PC-3 (cell line): ENCODE data around the gene PSORS1C1. TPM values are rescaled to one million over a fixed set of nuclear protein-coding genes. Genes with fewer than 3 reads are reported as not detected.

Source experiments
- ATAC-seq: fragments of 200-7000 bp; cut with Tn5 transposase; 2 replicates; pipeline ENCODE4 v1.9.1; 2020; ENCODE audit warnings: mild to moderate bottlenecking, moderate library complexity
- BruUV-seq: library from RNA; stranded (reverse); fragments of 400-500 nt; replicated peaks from 2 replicates; lab custom pipeline; 2021; lab: Mats Ljungman, UMichigan
- CTCF ChIA-PET: fragments of 300-600 bp; sonication (Branson Sonifier 250); formaldehyde crosslinking; loops from one replicate; lab custom pipeline; 2022; ENCODE audit warnings: antibody characterized with exemption; lab: Charles Lee
- POLR2A ChIA-PET: fragments of 300-600 bp; sonication (Branson Sonifier 250); formaldehyde crosslinking; loops from one replicate; lab custom pipeline; 2022; ENCODE audit warnings: antibody characterized with exemption; ENCODE audit not compliant: unreplicated experiment; lab: Charles Lee
- DNase-seq: peaks from one replicate; pipeline ENCODE4 v3.0.0-alpha.2; 2015
- H2AFZ ChIP-seq: fragments of 300-600 bp; sonication (generic); 2 replicates; pipeline ENCODE4 v1.6.0; 2016; ENCODE audit warnings: antibody characterized with exemption, low read length
- H3F3A ChIP-seq: fragments of 300-600 bp; sonication (generic); one replicate; pipeline ENCODE4 v1.6.0; 2017; ENCODE audit warnings: antibody characterized with exemption, low read length, control low read depth, mild to moderate bottlenecking; ENCODE audit not compliant: unreplicated experiment
- H3K27ac ChIP-seq: fragments of 300-600 bp; sonication (generic); 2 replicates; pipeline ENCODE4 v1.5.1; 2016; ENCODE audit warnings: mild to moderate bottlenecking, low read length
- H3K27me3 ChIP-seq: fragments of 300-600 bp; sonication (generic); 2 replicates; pipeline ENCODE4 v1.6.1; 2016; ENCODE audit warnings: low read length, mixed read lengths
- H3K36me3 ChIP-seq: fragments of 300-600 bp; sonication (generic); 2 replicates; pipeline ENCODE4 v1.6.1; 2016; ENCODE audit warnings: low read depth, mixed run types, low read length, mixed read lengths
- H3K4me1 ChIP-seq: fragments of 300-600 bp; sonication (generic); 2 replicates; pipeline ENCODE4 v1.5.1; 2016; ENCODE audit warnings: low read length; ENCODE audit not compliant: insufficient read depth
- H3K4me2 ChIP-seq: fragments of 300-600 bp; sonication (generic); 2 replicates; pipeline ENCODE4 v1.6.0; 2016; ENCODE audit warnings: low read length
- H3K4me3 ChIP-seq: fragments of 300-600 bp; sonication (generic); 2 replicates; pipeline ENCODE4 v1.5.1; 2016; ENCODE audit warnings: mild to moderate bottlenecking, low read length, mixed read lengths
- H3K79me2 ChIP-seq: fragments of 300-600 bp; sonication (generic); 2 replicates; pipeline ENCODE4 v1.6.1; 2017; ENCODE audit warnings: low read length, mixed read lengths
- H3K9ac ChIP-seq: fragments of 300-600 bp; sonication (generic); 2 replicates; pipeline ENCODE4 v1.6.0; 2016; ENCODE audit warnings: mild to moderate bottlenecking, low read length
- H3K9me2 ChIP-seq: fragments of 300-600 bp; sonication (generic); replicated peaks from 2 replicates; pipeline ENCODE4 v1.6.1; 2016; ENCODE audit warnings: mixed run types, low read length, mixed read lengths
- H3K9me3 ChIP-seq: fragments of 300-600 bp; sonication (generic); 2 replicates; pipeline ENCODE4 v1.6.1; 2016; ENCODE audit warnings: low read length, mixed read lengths
- H4K20me1 ChIP-seq: fragments of 300-600 bp; sonication (generic); 2 replicates; pipeline ENCODE4 v1.6.1; 2016; ENCODE audit warnings: low read length, mixed read lengths
- EZH2 ChIP-seq: fragments of 300-600 bp; sonication (generic); IDR thresholded peaks from one replicate; pipeline ENCODE4 v1.6.1; 2017; ENCODE audit warnings: antibody characterized with exemption, mild to moderate bottlenecking, low read length; ENCODE audit not compliant: unreplicated experiment
- EZH2phosphoT487 ChIP-seq: fragments of 300-600 bp; sonication (generic); IDR thresholded peaks from 2 replicates; pipeline ENCODE4 v1.6.1; 2018; ENCODE audit warnings: mild to moderate bottlenecking, antibody characterized with exemption, low read length, borderline replicate concordance
- intact Hi-C: fragments of 100-400 bp; cut with micrococcal nuclease; formaldehyde crosslinking; loops from 2 replicates; pipeline ENCODE4 v1.9.0; 2023
- total RNA-seq: library from RNA; depleted of rRNA; stranded (reverse); fragments of >200 nt; gene quantifications from 2 replicates; pipeline ENCODE4 v1.2.3, GENCODE V29; 2014
- TF ChIP-seq, protein P1 (sequence below): fragments of 300-600 bp; sonication (generic); conservative IDR thresholded peaks from 2 replicates; pipeline ENCODE4 v1.5.1; 2017; ENCODE audit warnings: antibody characterized with exemption, low read depth, mild to moderate bottlenecking, low read length

PSORS1C1 gene
- total RNA-seq, 1 experiment from 2014 or later: 2.0 TPM

DNA sequence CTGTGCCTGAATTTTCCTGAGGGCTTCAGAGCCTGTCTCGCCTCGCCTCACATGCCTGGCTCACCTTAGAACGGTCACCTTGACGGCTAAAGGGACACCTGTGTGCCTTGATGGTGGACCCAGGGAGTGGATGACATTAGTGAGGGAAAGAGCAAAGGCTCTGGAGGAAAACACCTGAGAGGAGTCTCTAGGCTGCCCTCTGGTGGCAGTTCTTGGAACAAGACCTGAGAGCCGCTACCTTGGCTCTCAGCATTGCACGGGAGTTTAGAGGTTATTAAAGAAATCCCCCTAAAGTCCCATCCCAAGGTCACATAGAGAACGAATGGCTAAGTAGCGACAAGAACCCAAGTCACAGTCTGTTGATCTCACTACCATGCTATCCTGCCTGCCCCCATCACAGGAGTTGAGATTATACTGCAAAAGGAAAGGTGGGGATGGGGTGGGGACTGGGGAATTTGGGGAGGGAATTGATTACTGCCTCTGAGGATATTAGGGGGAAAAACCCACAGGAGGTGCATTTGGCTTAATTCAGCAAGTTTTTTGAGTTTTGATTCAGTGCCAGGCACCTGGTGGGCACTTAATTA, 13.6 kb downstream of the PSORS1C1 start:
- TF ChIP-seq, protein P1, sequence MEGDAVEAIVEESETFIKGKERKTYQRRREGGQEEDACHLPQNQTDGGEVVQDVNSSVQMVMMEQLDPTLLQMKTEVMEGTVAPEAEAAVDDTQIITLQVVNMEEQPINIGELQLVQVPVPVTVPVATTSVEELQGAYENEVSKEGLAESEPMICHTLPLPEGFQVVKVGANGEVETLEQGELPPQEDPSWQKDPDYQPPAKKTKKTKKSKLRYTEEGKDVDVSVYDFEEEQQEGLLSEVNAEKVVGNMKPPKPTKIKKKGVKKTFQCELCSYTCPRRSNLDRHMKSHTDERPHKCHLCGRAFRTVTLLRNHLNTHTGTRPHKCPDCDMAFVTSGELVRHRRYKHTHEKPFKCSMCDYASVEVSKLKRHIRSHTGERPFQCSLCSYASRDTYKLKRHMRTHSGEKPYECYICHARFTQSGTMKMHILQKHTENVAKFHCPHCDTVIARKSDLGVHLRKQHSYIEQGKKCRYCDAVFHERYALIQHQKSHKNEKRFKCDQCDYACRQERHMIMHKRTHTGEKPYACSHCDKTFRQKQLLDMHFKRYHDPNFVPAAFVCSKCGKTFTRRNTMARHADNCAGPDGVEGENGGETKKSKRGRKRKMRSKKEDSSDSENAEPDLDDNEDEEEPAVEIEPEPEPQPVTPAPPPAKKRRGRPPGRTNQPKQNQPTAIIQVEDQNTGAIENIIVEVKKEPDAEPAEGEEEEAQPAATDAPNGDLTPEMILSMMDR: peak; percentile 83
- no peak for TF ChIP-seq EZH2
- H3F3A ChIP-seq: no peaks in the 10 kb centered on the region
- peaks cover 34% of the 10 kb centered on the region for H3K4me1 ChIP-seq
- no peaks in the 10 kb centered on the region for H3K27me3 ChIP-seq
- H3K9ac ChIP-seq: no peak overlapping the region
- DNase-seq: peak; percentile 85
- no TSS peak for BruUV-seq
- no peak overlapping the region for H2AFZ ChIP-seq
- H4K20me1 ChIP-seq: no peaks in the 10 kb centered on the region
- intact Hi-C loops: loop anchor here (2.0 kb wide), 1 partner anchor 41 kb away; no protein-coding TSS in a partner anchor
- H3K79me2 ChIP-seq: no peaks in the 10 kb centered on the region
- no peaks in the 10 kb centered on the region for H3K36me3 ChIP-seq
- H3K9me2 ChIP-seq: no peaks in the 10 kb centered on the region
- ATAC-seq: peak; percentile 40
- no peak overlapping the region for H3K27ac ChIP-seq
- H3K4me2 ChIP-seq: no peak overlapping the region
- ChIA-PET POLR2A (no interaction called here), CTCF (no interaction called here)
- no peaks in the 10 kb centered on the region for H3K9me3 ChIP-seq
- H3K4me3 ChIP-seq: no peak overlapping the region

DNA sequence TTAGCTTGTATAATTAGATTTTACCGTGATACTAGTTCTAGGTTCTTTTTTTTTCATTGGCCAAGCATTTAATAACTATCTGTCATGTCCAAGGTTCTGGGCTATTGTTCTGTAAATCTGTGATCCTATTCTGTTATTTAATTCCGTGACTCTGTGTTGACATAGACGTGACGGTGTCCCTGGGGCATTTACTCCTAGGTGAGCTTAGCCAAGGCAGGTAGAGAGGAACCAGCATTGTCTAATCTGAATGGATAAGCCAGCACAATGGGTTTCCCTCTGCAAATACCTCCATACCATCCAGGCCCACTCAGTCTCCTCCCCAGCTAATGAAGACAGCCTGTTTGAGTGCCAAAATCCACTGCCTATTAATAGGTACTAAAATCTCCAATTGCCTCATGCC, 14.5 kb downstream of the PSORS1C1 start:
- H2AFZ ChIP-seq: no peak overlapping the region
- H4K20me1 ChIP-seq: no peaks in the 10 kb centered on the region
- no peaks in the 10 kb centered on the region for H3K9me2 ChIP-seq
- no peak overlapping the region for H3K4me2 ChIP-seq
- ChIA-PET CTCF (interaction anchor here (0.5 to 0.6 kb wide), 2 partner anchors 8 to 192 kb away, joined by 3 to 6 read pairs; no protein-coding TSS in a partner anchor), POLR2A (no interaction called here)
- intact Hi-C loops: loop anchor here (2.0 kb wide), 1 partner anchor 42 kb away; no protein-coding TSS in a partner anchor
- no peaks in the 10 kb centered on the region for H3K27me3 ChIP-seq
- no peak overlapping the region for H3K9ac ChIP-seq
- no peak overlapping the region for H3K27ac ChIP-seq
- TF ChIP-seq EZH2 (no peak), EZH2phosphoT487 (no peak)
- TF ChIP-seq, protein P1: no peak
- no peaks in the 10 kb centered on the region for H3K79me2 ChIP-seq
- H3K4me3 ChIP-seq: no peak overlapping the region
- no peaks in the 10 kb centered on the region for H3K36me3 ChIP-seq
- H3K9me3 ChIP-seq: no peaks in the 10 kb centered on the region
- ATAC-seq (no peak), DNase-seq (peak; percentile 64)
- H3K4me1 ChIP-seq: peaks cover 33% of the 10 kb centered on the region
- BruUV-seq: no TSS peak
- no peaks in the 10 kb centered on the region for H3F3A ChIP-seq

DNA sequence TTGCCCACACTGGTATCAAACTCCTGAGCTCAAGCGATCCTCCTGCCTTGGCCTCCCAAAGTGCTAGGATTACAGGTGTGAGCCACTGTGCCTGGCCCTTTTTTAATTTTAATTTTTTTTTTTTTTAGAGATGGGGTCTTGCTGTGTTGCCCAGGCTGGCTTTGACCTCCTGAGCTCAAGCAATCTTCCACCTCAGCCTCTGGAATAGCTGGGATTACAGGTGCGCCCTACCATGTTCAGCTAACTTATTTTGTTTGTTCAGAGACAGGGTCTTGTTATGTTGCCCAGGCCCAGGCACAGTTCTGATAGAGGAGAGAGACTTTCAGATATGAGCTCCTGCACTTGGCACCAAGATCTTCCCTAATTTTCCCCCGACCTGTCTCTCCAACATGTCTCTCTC, 16.2 kb downstream of the PSORS1C1 start:
- no peak overlapping the region for H3K9ac ChIP-seq
- no peak overlapping the region for H3K4me3 ChIP-seq
- peaks cover 18% of the 10 kb centered on the region for H3K4me1 ChIP-seq
- CTCF ChIA-PET: interaction anchor here (1.0 kb wide), 1 partner anchor 62 kb away, joined by 8 read pairs; no protein-coding TSS in a partner anchor
- H4K20me1 ChIP-seq: no peaks in the 10 kb centered on the region
- POLR2A ChIA-PET: no interaction called here
- no TSS peak for BruUV-seq
- no peaks in the 10 kb centered on the region for H3K36me3 ChIP-seq
- DNase-seq: no peak
- H3K27me3 ChIP-seq: no peaks in the 10 kb centered on the region
- intact Hi-C loops: no loop called here
- ATAC-seq: no peak
- TF ChIP-seq, protein P1: no peak
- TF ChIP-seq EZH2phosphoT487 (no peak), EZH2 (no peak)
- no peaks in the 10 kb centered on the region for H3K79me2 ChIP-seq
- no peak overlapping the region for H3K27ac ChIP-seq
- no peaks in the 10 kb centered on the region for H3K9me3 ChIP-seq
- no peaks in the 10 kb centered on the region for H3K9me2 ChIP-seq
- H3F3A ChIP-seq: no peaks in the 10 kb centered on the region
- no peak overlapping the region for H2AFZ ChIP-seq
- no peak overlapping the region for H3K4me2 ChIP-seq
